GM21381 (cell line): ENCODE results near the gene ARL15.

Experiments
- ATAC-seq: cut with Tn5 transposase; IDR thresholded peaks from one replicate; pipeline ENCODE4 v1.9.1; 2021; ENCODE audit warnings: mild to moderate bottlenecking, moderate library complexity; ENCODE audit not compliant: unreplicated experiment

ARL15 gene

GRCh38 chr5:53950621-53951020, 359.8 kb downstream of the ARL15 start:
- no peak for ATAC-seq

GRCh38 chr5:53948598-53948997, 361.8 kb downstream of the ARL15 start:
- no peak for ATAC-seq

GRCh38 chr5:53946405-53947100, 363.8 kb downstream of the ARL15 start:
- no peak for ATAC-seq

DNA sequence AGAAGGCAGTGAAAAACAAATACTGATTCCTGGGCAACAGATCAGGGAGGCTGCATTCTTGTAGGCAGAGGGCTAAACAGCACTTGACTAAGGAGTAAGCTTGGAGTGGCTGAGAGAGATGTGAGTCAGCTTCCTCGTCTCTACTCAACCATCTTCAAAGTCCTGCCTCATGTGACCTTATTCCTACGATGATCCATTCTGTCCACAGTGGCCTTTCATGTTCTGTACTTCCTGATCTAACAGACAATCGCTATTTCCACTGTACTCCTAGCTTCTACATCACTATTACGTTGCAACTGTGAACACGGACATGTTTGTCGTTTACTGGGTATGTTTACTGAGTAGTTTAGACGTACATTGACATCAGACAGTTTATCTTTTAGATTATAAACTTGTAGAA, 365.4 kb downstream of the ARL15 start:
- no peak for ATAC-seq

DNA sequence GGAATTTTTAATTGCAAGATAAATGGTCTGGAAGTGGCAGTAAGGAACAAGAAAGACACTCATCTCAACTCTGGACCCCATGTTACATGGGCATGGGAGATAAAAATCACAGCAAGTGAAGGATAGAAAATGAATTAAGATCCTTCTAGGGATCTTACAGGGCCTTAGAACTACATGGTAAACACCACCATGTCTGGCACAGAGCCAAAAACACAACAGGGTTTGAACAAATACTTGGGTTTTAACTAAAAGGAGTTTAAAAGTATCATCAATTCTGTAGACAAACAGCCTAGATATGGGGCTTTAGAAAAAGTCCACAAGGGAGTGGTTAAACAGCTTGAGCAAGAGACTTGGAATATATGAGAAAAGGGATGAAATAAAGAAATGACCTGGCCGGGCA, 366.4 kb downstream of the ARL15 start:
- ATAC-seq, result no peak

- no peak for ATAC-seq
Observed at GRCh38 chr5:53942724-53943123, 367.6 kb downstream of the ARL15 start.

- no peak for ATAC-seq
Observed at GRCh38 chr5:53940921-53941320, 369.5 kb downstream of the ARL15 start.

GRCh38 chr5:53937467-53937866, 372.9 kb downstream of the ARL15 start:
- ATAC-seq, result no peak

DNA sequence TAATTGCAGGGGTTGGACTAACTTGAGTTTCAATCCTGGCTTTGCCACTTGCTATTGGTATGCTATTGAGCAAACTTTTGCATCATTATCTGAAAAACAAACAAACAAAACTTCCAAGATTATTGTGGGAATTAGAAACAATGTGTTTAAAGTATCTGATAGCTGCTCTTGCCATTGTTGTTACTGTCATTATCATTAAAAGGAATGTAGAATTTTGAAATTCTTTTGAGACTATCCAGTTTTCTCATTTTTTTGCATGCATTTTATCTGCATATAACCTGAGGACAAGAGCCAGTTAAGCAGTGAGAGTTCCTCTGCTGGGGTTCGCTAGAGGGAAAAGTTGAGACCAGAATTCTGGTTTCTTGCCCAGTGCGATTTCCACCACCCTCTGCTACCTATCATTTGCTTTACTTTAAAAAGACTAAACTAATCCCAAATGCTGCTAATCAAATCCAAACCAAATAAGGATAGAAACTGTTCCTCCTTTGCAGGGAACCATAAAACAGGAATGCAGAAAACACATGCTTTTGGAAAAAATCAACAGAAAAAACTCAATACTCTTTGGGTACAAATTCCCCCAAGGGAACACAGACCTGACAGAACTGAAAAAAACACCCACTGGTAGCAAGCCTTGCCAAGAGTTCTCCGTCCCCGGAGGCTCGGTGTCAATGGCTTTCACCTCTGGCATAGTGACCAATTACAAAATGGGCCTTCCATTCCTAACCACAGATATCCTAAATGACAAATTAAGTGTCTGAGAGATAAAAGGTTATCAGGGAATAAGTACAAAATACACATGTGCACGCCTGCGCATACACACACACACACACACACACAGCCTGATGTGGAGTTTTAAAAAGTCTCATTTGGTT, 373.7 kb downstream of the ARL15 start:
- ATAC-seq, result no peak

- ATAC-seq, result no peak
Observed at GRCh38 chr5:53934151-53934820, 376.1 kb downstream of the ARL15 start.

DNA sequence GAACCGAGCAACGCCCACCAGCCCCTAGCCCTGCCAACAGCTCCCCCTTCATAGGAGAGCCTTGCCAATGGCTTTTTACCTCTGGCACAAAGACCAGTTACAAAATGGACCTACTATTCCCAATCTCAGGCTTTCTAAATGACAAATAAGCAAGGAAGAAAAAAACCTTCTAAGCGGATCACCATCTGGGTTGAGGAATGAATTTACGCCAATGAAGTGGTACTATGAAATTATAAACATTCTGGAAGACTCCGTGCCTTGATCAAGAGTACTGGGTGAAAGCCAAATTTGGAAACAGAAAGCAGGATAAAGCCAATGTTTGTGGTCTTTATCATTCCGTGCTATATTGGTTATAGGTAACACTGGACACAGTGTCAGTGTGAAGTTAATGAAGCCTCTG, 378.0 kb downstream of the ARL15 start:
- ATAC-seq, result no peak

- ATAC-seq, result no peak
Observed at GRCh38 chr5:53930457-53930856, 379.9 kb downstream of the ARL15 start.

DNA sequence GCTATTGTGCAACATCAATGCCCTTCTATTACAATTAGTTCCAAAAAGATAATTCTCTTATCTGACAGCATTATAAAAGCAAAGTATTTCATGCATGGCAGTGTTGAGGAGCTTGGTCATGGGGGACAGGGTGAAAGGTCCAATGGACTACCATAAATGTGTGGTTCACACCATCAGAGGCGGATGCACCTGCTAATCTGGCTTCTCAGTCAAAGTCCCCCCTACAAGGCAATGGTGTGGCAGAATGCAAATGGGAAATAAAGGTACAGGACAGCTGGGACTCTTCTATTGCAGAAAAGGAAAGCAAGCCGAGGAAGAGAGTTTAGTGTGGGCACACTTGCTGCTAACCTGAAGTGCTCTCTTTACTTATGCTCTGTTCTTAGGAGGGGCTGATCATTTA, 380.8 kb downstream of the ARL15 start:
- ATAC-seq, result no peak

DNA sequence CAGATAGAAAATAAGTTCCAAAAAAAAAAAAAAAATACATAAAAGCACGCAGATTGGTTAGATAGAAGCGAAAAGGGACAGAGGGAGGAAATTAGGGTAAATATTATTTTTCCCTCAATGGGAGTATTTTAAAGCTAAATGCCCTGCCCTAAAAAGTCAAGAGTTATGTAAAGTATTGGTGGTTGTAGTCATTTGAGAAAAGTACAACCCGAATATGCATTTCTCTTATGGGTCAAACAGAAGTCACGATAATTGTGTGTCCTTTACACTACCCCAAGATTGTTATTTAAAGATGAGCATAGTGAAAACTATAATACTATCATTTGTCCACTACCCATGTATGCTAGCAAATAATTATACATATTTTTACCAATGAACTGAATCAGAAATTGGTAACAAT, 381.2 kb downstream of the ARL15 start:
- ATAC-seq, result no peak

DNA sequence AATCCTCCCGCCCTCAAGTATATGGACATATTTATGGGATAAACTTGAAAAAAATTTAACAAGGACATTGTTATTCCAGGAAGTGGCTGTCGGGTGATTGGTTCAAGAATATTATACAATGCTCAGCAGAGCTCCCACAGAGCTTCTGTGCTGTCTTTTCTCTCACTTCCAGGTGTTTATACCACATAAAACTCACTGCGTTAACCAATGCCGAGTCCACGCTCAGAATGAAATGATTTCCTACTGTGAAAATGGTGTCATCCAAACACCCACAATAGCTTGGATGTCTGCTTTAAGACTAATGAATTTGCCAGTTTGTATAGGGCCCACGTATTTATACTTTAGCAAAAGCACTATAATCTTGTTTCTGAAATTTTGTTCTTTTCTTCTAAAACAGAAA, 381.7 kb downstream of the ARL15 start:
- ATAC-seq, result no peak

- ATAC-seq, result no peak
Observed at GRCh38 chr5:53927668-53928247, 382.6 kb downstream of the ARL15 start.

DNA sequence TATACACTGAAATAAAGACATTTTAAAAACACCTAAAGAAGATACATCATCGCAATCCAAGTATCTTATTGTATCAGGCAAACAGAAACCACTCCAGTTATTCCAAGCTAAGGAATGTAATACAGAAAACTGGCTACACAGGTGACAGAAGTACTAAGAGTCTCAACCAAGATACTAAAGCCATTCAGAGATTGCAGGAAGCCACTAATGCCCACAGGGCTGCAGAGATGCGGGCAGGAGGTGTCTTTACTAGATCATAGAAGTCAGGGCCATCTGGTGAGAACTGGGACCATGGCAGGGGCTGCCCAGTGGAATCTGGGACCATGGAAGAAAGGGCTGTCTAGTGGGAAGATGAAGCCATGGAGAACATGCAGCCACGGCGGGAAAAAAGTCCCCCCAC, 384.3 kb downstream of the ARL15 start:
- no peak for ATAC-seq

- ATAC-seq, result no peak
Observed at GRCh38 chr5:53924392-53924791, 386.0 kb downstream of the ARL15 start.

GRCh38 chr5:53923961-53924360, 386.4 kb downstream of the ARL15 start:
- no peak for ATAC-seq

DNA sequence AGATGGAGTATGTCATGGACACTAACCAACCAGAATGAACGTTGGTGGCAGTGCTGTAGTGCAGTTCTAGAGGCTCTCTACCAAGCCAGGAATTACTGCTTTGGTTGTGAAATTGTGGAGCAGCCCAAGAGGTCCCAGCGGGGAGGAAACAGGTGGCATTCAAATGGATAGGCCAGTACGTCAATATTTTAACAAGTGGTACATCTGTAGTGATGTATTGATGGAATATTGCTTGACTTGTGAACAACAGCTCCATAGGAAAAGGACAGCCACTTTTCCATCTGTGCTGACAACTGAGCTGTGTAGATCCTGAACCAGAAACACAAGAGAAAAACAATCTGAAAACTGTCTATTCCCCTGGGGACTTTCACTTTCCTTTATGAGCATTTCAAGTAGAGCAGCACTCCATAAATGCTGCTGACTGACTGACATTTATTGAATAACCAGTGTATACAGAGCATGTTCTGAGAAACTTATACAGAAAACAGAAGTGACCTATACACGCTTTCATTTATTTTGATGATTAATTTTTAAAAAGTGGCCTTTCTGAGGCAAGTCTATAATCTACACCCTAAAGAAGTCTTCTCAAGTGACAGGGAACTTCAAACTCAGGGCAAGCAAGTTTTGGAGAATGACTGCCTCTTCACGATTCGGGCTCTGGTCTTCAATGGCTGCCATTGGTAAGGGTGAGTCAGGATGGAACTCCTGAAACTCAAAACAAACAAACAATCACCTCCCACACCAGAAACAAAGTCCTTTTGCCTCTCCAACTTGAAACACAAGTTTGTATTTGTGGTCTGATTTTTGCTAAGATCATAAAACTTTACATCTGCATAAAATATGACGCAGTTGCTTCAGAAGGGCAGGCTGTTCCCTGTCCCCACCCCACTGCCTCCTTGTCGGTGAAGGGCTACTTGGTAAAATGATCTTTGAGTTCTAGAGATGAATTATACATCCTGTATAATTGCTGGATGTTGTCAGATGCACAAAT, 387.6 kb downstream of the ARL15 start:
- no peak for ATAC-seq
